Measurements from ENCODE around the gene CYCS.
"Not testable (repeated sequence)": the region's sequence is repeated elsewhere in the genome, so short reads cannot be mapped to it uniquely, and the experiment has no call there.

The CYCS gene
- 81.3 to 274 reads per million in 2 donors for total RNA-seq

- peak; percentile 99 for DNase-seq
Measured at GRCh38 chr7:25125137-25125946, at the start of gene CYCS. Gene CYCS (minus strand): TSS chr7:25125260. CDS start chr7:25124119, 1,141 bp downstream.

- no peak for DNase-seq
Measured at GRCh38 chr7:25173184-25173583, 48.1 kb upstream of the CYCS start.

- DNase-seq = no peak
Measured at GRCh38 chr7:25171516-25171915, 46.5 kb upstream of the CYCS start.

GRCh38 chr7:25171071-25171470 lies 46.0 kb upstream of the CYCS start:
- DNase-seq = no peak

- no peak for DNase-seq
Measured at GRCh38 chr7:25169683-25170082, 44.6 kb upstream of the CYCS start.

- no peak for DNase-seq
Measured at GRCh38 chr7:25168145-25168544, 43.1 kb upstream of the CYCS start.

GRCh38 chr7:25167262-25167843 lies 42.3 kb upstream of the CYCS start:
- no peak for DNase-seq

GRCh38 chr7:25159983-25160596 lies 35.0 kb upstream of the CYCS start:
- not testable (repeated sequence) for DNase-seq

- DNase-seq = no peak
Measured at GRCh38 chr7:25158966-25159365, 33.9 kb upstream of the CYCS start.

GRCh38 chr7:25151773-25152172 lies 26.7 kb upstream of the CYCS start:
- no peak for DNase-seq

GRCh38 chr7:25149836-25150235 lies 24.8 kb upstream of the CYCS start:
- DNase-seq = no peak

GRCh38 chr7:25148772-25149575 lies 23.9 kb upstream of the CYCS start:
- no peak for DNase-seq

GRCh38 chr7:25143763-25144162 lies 18.7 kb upstream of the CYCS start:
- no peak for DNase-seq

GRCh38 chr7:25139536-25139935 lies 14.5 kb upstream of the CYCS start:
- no peak for DNase-seq

GRCh38 chr7:25134358-25135010 lies 9.4 kb upstream of the CYCS start:
- no peak for DNase-seq

- DNase-seq = no peak
Measured at GRCh38 chr7:25132430-25132829, 7.4 kb upstream of the CYCS start.

- no peak for DNase-seq
Measured at GRCh38 chr7:25126751-25127150, 1.7 kb upstream of the CYCS start.

GRCh38 chr7:25124465-25125136 lies 459 bp downstream of the CYCS start:
- DNase-seq = peak; percentile 15

- DNase-seq = no peak
Measured at GRCh38 chr7:25122373-25122772, 2.7 kb downstream of the CYCS start.

- no peak for DNase-seq
Measured at GRCh38 chr7:25121599-25121998, 3.5 kb downstream of the CYCS start.

- no peak for DNase-seq
Measured at GRCh38 chr7:25119102-25119501, 6.0 kb downstream of the CYCS start.

All from T-helper 9 cell (primary cell).